GM12878 (cell line): ENCODE measurements around the gene PRDX1. TPM values are rescaled to one million over a fixed set of nuclear protein-coding genes. Genes with fewer than 3 reads are reported as not detected.

Source experiments
- ATAC-seq: fragments of 200-7000 bp; cut with Tn5 transposase; 3 replicates; pipeline ENCODE4 v1.9.1; 2020; ENCODE audit warnings: mild to moderate bottlenecking, moderate library complexity
- BruUV-seq: library from RNA; stranded (reverse); fragments of 400-500 nt; replicated peaks from 2 replicates; lab custom pipeline; 2021; lab: Mats Ljungman, UMichigan
- CTCF ChIA-PET: fragments of 300-600 bp; sonication (Branson Sonifier 250); formaldehyde crosslinking; extraction: SDS; loops from one replicate; lab custom pipeline; 2021; ENCODE audit warnings: inconsistent platforms; lab: Yijun Ruan, JAX
- POLR2A ChIA-PET: fragments of 350-600 bp; formaldehyde crosslinking; extraction: SDS; loops from one replicate; lab custom pipeline; 2021; ENCODE audit warnings: inconsistent platforms; lab: Charles Lee
- RAD21 ChIA-PET: fragments of 300-600 bp; sonication (Branson Sonifier 250); formaldehyde crosslinking; loops from one replicate; lab custom pipeline; 2023; ENCODE audit warnings: antibody characterized with exemption; ENCODE audit not compliant: unreplicated experiment; lab: Charles Lee
- SMC1A ChIA-PET: fragments of 300-600 bp; sonication (Branson Sonifier 250); formaldehyde crosslinking; loops from one replicate; lab custom pipeline; 2023; ENCODE audit not compliant: unreplicated experiment, uncharacterized antibody; lab: Charles Lee
- DNase-seq: peaks from one replicate; pipeline ENCODE4 v3.0.0-alpha.2; 2011; ENCODE audit warnings: low read depth, low spot score
- FAIRE-seq: peaks from 3 replicates; lab custom pipeline; 2011; peaks lifted over from hg19 to GRCh38; lab: Jason Lieb, UNC
- H2AFZ ChIP-seq: 2 replicates; pipeline ENCODE4 v1.6.0; 2011; ENCODE audit warnings: low read depth, low read length, control low read depth; ENCODE audit not compliant: control insufficient read depth
- H3K27ac ChIP-seq: 2 replicates; pipeline ENCODE4 v1.5.1; 2011; ENCODE audit warnings: control low read depth; ENCODE audit not compliant: control insufficient read depth, insufficient read depth
- H3K27me3 ChIP-seq, 2 experiments: replicated peaks in 1 of 2; 2 replicates each; pipeline versions ENCODE4 v1.6.0 to v1.6.1; 2011; ENCODE audit warnings: low read length in 1 of 2; ENCODE audit not compliant: control insufficient read depth in 2 of 2, insufficient read depth in 2 of 2
- H3K36me3 ChIP-seq, 2 experiments: 2 replicates each; pipeline ENCODE4 v1.5.1; 2011; ENCODE audit warnings: low read length in 1 of 2; ENCODE audit not compliant: control insufficient read depth in 2 of 2, insufficient read depth in 2 of 2
- H3K4me1 ChIP-seq: 2 replicates; pipeline ENCODE4 v1.6.1; 2011; ENCODE audit warnings: mild to moderate bottlenecking, low read length, moderate library complexity, mixed read lengths; ENCODE audit not compliant: control insufficient read depth, insufficient read depth
- H3K4me2 ChIP-seq: 2 replicates; pipeline ENCODE4 v1.6.0; 2011; ENCODE audit warnings: control low read depth; ENCODE audit not compliant: control insufficient read depth, insufficient read depth
- H3K4me3 ChIP-seq: fragments of 200-600 bp; sonication (generic); 2 replicates; pipeline ENCODE4 v1.5.1; 2016
- H3K79me2 ChIP-seq: 2 replicates; pipeline ENCODE4 v1.6.0; 2011; ENCODE audit warnings: low read length; ENCODE audit not compliant: control insufficient read depth, insufficient read depth
- H3K9ac ChIP-seq: 2 replicates; pipeline ENCODE4 v1.8.0; 2011; ENCODE audit warnings: low read length, control low read depth, mixed read lengths; ENCODE audit not compliant: control insufficient read depth, insufficient read depth
- H3K9me3 ChIP-seq: replicated peaks from 3 replicates; pipeline ENCODE4 v1.5.1; 2011; ENCODE audit warnings: mild to moderate bottlenecking, low read length; ENCODE audit not compliant: control insufficient read depth, insufficient read depth
- H4K20me1 ChIP-seq: 2 replicates; pipeline ENCODE4 v1.6.0; 2011; ENCODE audit not compliant: control insufficient read depth, insufficient read depth
- DPF2 ChIP-seq: fragments of 450-650 bp; IDR thresholded peaks from 2 replicates; pipeline ENCODE4 v1.6.1; 2017; ENCODE audit warnings: mild to moderate bottlenecking
- HCFC1 ChIP-seq: fragments of 150-350 bp; IDR thresholded peaks from 2 replicates; pipeline ENCODE4 v1.6.1; 2014; ENCODE audit warnings: low read length
- POLR2AphosphoS5 ChIP-seq: IDR thresholded peaks from 2 replicates; pipeline ENCODE4 v1.6.1; 2011; ENCODE audit warnings: mild to moderate bottlenecking, low read length, inconsistent platforms
- RBBP5 ChIP-seq: fragments of 200-600 bp; sonication (generic); conservative IDR thresholded peaks from 2 replicates; pipeline ENCODE4 v1.6.1; 2016
- USF2 ChIP-seq: IDR thresholded peaks from 2 replicates; pipeline ENCODE4 v1.6.1; 2011; ENCODE audit warnings: low read depth, low read length, improper control_type of control experiment, borderline replicate concordance
- YBX1 ChIP-seq: fragments of 450-650 bp; IDR thresholded peaks from 2 replicates; pipeline ENCODE4 v1.6.1; 2016; ENCODE audit warnings: antibody characterized with exemption
- WGBS: methylation state at CpG from one replicate; pipeline ENCODE4 v1.1.6; 2016; ENCODE audit warnings: low lambda C conversion rate; ENCODE audit not compliant: insufficient replicate concordance, insufficient coverage; ENCODE audit errors: missing lambda C conversion rate; 5-methylcytosine and 5-hydroxymethylcytosine counted together
- in situ Hi-C: fragments of 300-500 bp; cut with MboI; formaldehyde crosslinking; loops from 9 replicates; pipeline ENCODE4 v1.14.3; 2018; ENCODE audit warnings: mixed read lengths
- intact Hi-C: fragments of 100-400 bp; cut with micrococcal nuclease; formaldehyde crosslinking; loops from one replicate; pipeline ENCODE4 v1.14.2; 2022; ENCODE audit not compliant: unreplicated experiment
- polyA plus RNA-seq, 11 experiments: library from polyadenylated mRNA; depleted of rRNA in 4 of 11; unstranded in 6 of 11; stranded (reverse) in 5 of 11; fragments of >200 nt; fragmentation: Nextera tagmentation in 4 of 11; fragmentation: Illumina TruSeq in 1 of 11; extraction: Ambion mirVana in 4 of 11; extraction: Trizol in 1 of 11; gene quantifications; 1 replicate in 1 of 11; 2 replicates in 10 of 11; pipeline versions ENCODE4 v1.2.1 to v1.2.3, GENCODE V29; 2011 to 2016; ENCODE audit warnings: inconsistent platforms in 2 of 11, missing spikeins in 2 of 11, low read depth in 1 of 11
- total RNA-seq, 4 experiments: library from RNA; depleted of rRNA in 3 of 4; stranded (reverse); fragments of >200 nt in 3 of 4; fragmentation: Illumina TruSeq in 1 of 4; extraction: Trizol in 1 of 4; gene quantifications; 2 replicates each; pipeline versions ENCODE4 v1.2.1 to v1.2.3, GENCODE V29; 2013 to 2021

Gene PRDX1
- total and polyA plus RNA-seq, 10 of the 15 experiments (the other 5 are each of a cell fraction or from before 2014, with no cell fraction given) = 659 to 1,775 (median 811) TPM

GRCh38 chr1:45479039-45479748 is 42.5 kb downstream of the PRDX1 start:
- peaks cover 8% of the 10 kb centered on the region; the same call in 1 of the 2 replicates for H3K4me1 ChIP-seq
- no peaks in the 10 kb centered on the region for H4K20me1 ChIP-seq
- H3K9me3 ChIP-seq = no peaks in the 10 kb centered on the region
- no peak overlapping the region for H3K4me2 ChIP-seq
- ChIA-PET CTCF (no interaction called here), POLR2A (interaction anchor here (0.7 kb wide), 1 partner anchor 250 kb away, joined by 4 read pairs; no protein-coding TSS in a partner anchor), RAD21 (no interaction called here), SMC1A (interaction anchor here (1.0 kb wide), 2 partner anchors 11 to 76 kb away, joined by 3 read pairs; no protein-coding TSS in a partner anchor)
- H3K4me3 ChIP-seq = no peak overlapping the region
- no TSS peak for BruUV-seq
- FAIRE-seq (no peak), DNase-seq (no peak), ATAC-seq (no peak)
- H3K9ac ChIP-seq = no peak overlapping the region
- H2AFZ ChIP-seq = no peak overlapping the region
- TF ChIP-seq DPF2 (no peak), RBBP5 (no peak)
- WGBS = 83% methylated on average over 5 of the region's 5 CpGs
- no peaks in the 10 kb centered on the region for H3K79me2 ChIP-seq
- intact Hi-C loops = no loop called here
- no peak overlapping the region for H3K27ac ChIP-seq
- H3K27me3 ChIP-seq = no peaks in the 10 kb centered on the region
- in situ Hi-C loops = no loop called here
- no peaks in the 10 kb centered on the region for H3K36me3 ChIP-seq

- 95% methylated on average over 4 of the region's 4 CpGs for WGBS
- intact Hi-C loops = no loop called here
- no peak overlapping the region for H3K4me2 ChIP-seq
- H2AFZ ChIP-seq = no peak overlapping the region
- no TSS peak for BruUV-seq
- no peaks in the 10 kb centered on the region for H3K79me2 ChIP-seq
- H3K4me1 ChIP-seq = peaks cover 17% of the 10 kb centered on the region
- H3K9me3 ChIP-seq = no peaks in the 10 kb centered on the region
- H3K36me3 ChIP-seq = no peaks in the 10 kb centered on the region
- RAD21 ChIA-PET = interaction anchor here (1.6 kb wide), 1 partner anchor 13 kb away, joined by 4 read pairs; the partner anchor contains the start of gene TESK2
- SMC1A ChIA-PET = interaction anchor here (1.1 to 1.6 kb wide), 3 partner anchors 13 to 118 kb away, joined by 3 to 4 read pairs (median 3); no protein-coding TSS in a partner anchor
- TF ChIP-seq HCFC1 (no peak), YBX1 (no peak), POLR2AphosphoS5 (no peak), USF2 (no peak)
- H3K27me3 ChIP-seq = no peaks in the 10 kb centered on the region
- in situ Hi-C loops = no loop called here
- ATAC-seq = no peak
- no peak overlapping the region for H3K9ac ChIP-seq
- H3K27ac ChIP-seq = no peak overlapping the region
- no peaks in the 10 kb centered on the region for H4K20me1 ChIP-seq
- FAIRE-seq = no peak
- POLR2A ChIA-PET = no interaction called here
- CTCF ChIA-PET = interaction anchor here (1.1 to 1.6 kb wide), 3 partner anchors 13 to 118 kb away, joined by 3 to 6 read pairs (median 3); partner anchors contain the start of gene TESK2
- DNase-seq = no peak
- H3K4me3 ChIP-seq = no peak overlapping the region
Observed at GRCh38 chr1:45478121-45478814, 43.4 kb downstream of the PRDX1 start.
